Umbilical cord (tissue), 2 donors: ENCODE data around the gene RBM44. TPM values are rescaled to one million over a fixed set of nuclear protein-coding genes. Genes with fewer than 3 reads are reported as not detected.

Source experiments
- DNase-seq: peaks from one replicate; pipeline ENCODE4 v3.0.0-alpha.2; 2015; ENCODE audit warnings: low spot score
- total RNA-seq: library from RNA; depleted of rRNA; stranded (reverse); fragments of >200 nt; gene quantifications from one replicate; pipeline ENCODE4 v1.2.3, GENCODE V29; 2014; ENCODE audit warnings: low replicate concordance; ENCODE audit not compliant: insufficient read depth

RBM44 gene
- total RNA-seq, 1 donor from 2014 or later: 2.4 TPM

DNA sequence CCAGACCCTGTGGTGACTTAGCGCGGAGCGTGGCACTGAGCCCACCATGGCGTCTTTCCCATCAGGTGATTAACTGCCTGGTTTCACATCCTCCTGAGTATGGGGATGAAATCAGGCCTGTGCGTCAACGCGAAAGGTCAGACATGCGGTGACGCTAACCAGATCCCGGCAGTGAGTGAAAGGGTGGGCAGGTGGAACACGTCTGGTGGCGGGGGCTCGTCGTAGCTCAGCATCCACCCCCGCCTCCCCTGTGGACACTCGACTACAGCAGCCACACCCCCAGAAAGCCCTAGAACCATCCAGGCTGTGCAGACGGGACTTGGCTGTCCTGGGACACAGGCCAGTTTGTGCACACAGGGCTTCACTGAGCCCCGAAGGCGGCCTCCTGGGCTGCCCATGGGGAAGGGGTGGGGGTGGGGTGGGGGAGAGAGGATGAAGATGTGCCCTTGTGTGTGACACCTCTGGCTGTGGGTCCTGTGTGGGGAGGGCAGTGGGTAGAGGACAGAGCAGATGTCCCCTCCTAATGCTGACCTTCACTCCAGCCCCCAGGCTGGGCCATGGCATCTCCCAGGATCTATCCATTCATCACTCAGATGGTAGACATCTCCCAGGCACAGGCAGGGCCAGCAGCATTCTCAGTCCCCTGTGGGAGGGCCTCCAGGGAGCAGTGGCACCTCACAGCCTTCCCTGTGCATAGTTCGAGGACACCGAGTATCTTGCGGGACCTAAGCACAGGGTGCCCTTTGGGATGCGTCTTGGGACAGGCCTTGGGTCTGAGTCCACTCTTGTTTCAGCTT, 88.3 kb downstream of the RBM44 start:
- peak; percentile 78 for DNase-seq

DNA sequence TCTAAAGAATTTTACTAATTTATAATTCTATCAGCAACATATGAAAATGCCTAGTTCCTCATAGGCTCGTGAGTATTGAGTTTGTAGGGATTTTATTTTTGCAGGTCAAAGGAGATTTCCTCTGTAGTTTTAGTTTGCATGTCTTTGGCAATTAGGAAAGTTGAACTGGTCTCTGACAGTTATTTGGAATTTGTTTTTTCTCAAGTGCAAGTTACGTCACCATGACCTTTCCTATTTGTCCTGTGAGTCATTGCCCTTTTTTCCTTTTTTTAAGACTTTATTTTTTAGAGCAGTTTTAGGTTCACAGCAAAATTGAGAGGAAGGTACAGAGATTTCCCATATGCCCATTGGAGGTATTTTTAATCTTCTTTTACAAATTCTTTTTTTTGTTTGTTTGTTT, 89.8 kb downstream of the RBM44 start:
- DNase-seq: no peak

DNA sequence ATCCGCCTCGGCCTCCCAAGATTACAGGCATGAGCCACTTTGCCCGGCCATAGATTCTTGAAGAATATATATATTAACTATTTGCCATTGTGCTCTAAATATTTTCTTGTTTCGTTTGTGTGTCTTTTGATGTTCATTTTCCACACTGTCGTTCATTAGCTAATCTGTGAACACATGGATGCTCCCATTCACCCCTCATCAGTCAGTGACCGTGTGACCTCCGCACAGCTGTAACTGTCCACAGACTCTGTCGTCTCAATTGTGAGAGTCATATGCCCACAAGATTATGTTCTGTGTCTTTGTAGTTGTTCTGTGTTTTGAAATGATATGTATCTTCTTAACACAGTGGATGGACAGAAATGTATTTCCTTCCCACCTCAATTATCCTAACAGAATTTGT, 90.4 kb downstream of the RBM44 start:
- DNase-seq: no peak

GRCh38 chr2:237889811-237890210, 91.2 kb downstream of the RBM44 start:
- no peak for DNase-seq

Other genes starting within 250 kb of the RBM44 start
- not detected for gene PRLH, start 232.2 kb upstream of the RBM44 start, total RNA-seq
- 1.2 TPM for gene RAB17, start 208.0 kb upstream of the RBM44 start, total RNA-seq
- gene LRRFIP1, start 171.2 kb upstream of the RBM44 start, total RNA-seq: 76.3 TPM
- 11.8 TPM for gene RAMP1, start 60.8 kb downstream of the RBM44 start, total RNA-seq
- gene UBE2F, start 168.2 kb downstream of the RBM44 start, total RNA-seq: 115 TPM